Measurements from ENCODE around the gene HOXA4.

Gene HOXA4

DNA sequence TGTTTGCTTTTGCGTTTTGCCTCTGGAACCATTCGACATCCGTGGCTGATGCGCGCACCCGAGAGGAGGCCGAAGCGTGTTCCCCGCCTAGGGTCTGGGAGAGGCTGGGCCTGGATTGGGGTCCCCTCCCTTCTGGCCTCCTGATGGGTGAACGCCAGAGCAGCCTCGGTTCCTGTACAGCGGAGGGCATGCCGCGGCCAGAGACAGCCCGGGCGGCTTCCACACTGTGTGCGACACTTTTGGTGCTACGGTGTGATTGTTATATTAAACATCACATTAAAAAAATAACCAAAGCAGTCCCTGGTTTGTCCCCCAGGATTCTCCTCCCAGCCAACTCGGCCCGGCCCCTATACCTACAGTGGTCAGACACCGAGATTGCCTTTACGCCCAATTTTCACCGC lies 29.6 kb upstream of the HOXA4 start:
- peak overlapping the region; percentile 78 for H3K4me3 ChIP-seq (ENCODE audit: low read depth, low read length)
- DNase-seq (ENCODE audit: low read depth) = no peak

DNA sequence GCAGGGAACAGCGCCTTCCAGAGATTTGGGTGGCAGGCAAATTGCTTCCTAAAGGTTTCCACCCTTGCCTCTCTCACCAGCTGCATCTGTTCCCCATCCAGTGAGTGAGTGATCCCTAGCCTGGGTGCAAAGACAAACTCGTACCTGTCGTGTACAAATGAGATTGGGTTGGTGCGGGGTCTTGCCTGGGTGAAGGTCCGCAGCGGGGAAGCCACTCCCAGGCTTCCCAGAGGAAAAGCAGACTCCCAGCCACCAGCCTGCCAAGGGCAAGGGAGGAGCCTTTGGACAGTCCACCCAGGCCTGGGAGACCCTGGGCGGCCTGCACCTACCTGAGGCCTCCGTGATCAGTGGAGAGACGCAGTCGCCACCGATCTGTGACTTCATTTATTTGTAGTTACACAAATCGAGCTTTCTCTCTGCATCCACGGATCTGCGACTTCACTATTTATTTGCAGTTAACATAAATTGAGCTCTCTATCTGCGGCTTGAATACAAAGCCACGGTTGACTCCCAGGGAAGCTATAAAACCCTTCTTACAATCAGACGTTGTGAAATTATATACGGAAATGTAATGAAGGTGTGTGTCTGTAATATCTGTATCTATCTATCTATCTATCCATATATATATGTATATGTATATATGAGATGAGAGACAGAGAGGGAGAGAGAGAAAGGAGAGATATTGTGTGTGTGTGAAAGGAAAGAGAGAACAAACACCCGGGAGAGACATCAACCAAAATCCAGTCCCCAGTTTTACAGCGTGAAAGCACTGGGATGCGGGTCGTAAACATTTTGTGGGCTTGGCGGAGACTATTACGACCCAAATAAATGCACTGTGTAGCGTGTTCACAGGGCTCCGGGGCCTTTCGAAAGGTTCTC lies 28.9 kb upstream of the HOXA4 start:
- no peak for DNase-seq (ENCODE audit: low read depth)
- peak overlapping the region; percentile 78 for H3K4me3 ChIP-seq (ENCODE audit: low read depth, low read length)

DNA sequence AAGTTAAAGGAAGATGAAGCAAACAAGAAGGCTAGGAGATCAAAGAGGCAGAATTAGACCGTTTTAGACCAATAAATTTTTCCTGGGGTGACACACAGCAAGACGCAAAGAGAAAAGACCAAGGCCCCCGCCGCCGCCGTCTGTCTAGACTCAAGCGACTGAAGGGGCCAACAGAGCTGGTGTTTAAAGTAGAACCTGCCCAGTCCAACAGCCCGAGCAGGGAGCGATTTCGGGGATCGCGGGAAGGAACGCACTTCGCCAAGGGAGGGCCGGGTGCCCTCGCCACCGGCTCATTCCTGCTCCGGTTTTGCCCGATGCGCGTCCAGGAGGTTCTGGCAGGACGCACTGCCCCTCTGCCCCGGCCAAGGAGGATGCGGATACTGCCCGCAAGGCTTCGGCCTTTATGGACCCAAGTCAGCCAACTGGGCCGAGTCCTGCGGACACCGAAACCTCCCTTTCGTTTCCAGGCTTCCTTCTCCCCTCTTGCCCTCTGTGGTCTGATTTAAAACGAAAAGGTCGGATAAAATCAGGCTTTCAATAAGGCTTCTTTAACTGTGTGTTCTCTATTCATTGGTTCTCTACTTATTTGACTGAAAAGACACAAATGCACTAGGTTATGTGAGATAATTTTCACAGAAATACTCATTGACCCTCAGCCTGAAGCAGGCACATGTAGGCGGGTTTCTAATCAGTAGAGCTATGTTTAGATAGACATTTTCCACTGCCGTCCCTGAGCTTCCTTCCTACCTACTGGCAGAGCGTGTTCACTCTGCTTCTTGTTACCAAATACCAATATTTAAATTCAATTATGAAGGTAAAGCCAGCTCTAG lies 28.1 kb upstream of the HOXA4 start:
- no peak for DNase-seq (ENCODE audit: low read depth)
- no peak overlapping the region for H3K4me3 ChIP-seq (ENCODE audit: low read depth, low read length)

DNA sequence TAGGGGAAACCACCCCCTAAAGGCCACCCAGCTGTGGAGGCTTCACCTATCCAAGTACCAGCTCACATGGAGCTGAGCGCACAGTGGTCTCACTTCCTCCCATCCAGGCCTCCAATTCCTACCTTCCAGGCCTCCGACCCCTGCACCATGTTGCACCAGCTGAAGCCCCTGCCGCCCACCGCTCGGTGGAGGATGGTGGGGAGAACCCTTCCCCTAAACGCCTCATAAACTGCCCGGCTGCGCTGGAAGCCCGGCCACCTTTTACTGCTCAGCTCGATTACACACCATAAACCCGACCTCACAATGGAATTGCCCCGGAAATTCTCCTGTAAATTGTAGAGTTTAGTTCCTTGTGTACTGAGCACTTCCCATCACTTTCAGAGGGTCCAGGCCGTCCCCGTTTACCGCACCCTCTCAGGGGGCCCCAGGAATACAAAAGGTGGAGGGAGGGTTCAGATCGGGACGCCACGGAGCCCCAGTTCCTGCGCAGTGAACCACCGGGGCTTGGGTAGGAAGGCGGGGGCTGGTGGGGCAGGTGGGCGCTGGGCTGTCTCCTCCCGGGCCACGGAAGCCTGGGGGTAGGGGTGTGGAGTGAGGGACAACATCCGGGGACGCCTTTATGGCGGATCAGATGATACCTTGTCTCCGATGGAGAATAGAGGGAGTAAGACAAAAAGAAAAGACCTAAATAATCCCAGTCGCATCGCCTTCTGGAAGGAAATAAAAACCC lies 27.3 kb upstream of the HOXA4 start:
- H3K4me3 ChIP-seq (ENCODE audit: low read depth, low read length) = no peak overlapping the region
- no peak for DNase-seq (ENCODE audit: low read depth)

DNA sequence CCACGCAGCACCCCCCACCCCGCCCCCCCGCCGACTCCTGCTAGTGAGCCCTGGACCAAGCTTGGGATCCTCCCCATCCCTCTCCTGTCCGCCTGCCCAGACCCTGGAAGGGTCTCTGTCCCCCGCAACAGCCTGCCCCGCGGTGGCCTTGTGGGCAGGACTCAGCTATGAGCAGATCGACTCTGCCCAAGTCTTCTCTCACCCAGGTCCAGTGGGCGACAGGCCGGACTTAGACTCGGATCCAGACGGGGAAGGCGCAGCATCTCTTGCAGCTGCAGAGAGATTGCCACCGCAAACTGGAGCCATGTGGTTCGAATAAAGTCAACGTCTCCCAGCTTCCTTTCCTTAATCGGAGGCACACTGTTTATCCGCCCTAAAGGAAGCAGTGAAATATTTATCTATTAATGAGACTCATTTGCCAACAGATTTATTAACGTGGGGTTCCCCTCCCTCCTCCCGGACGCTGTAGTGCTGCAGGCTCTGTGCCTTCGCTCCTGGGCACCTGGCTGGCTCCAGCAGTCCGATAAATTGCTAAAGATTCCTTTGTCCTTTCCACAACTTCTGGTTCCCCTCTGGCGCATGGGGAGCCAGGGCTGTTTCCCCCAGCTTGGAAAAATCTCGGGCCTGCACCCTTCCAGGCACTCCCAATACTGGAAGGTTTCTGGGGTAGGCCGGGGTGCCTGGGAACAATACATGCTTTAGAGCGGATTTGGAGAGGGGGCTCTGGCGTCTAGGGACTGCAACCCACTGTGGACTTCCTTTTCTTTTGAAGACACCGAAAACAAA lies 26.6 kb upstream of the HOXA4 start:
- no peak for DNase-seq (ENCODE audit: low read depth)
- peak overlapping the region; percentile 82 for H3K4me3 ChIP-seq (ENCODE audit: low read depth, low read length)

DNA sequence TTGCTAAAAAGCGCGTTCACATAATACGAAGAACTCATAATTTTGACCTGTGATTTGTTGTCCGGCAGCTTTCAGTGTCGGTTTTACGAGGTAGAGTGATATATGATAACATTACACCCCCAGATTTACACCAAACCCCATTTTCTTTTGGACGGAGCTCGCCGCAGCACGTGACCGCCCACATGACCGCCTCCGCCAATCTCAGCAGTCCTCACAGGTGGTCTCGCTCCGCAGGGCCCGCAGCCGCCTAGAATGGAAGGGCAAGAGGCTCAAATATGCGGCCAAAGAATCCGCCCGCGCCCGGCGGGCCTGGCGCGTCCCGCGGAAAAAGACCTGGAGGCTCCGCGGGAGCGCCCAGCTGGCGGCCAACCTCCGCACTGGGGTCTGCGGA lies 25.9 kb upstream of the HOXA4 start, which contains the start of gene HOXA7:
TSS of gene HOXA7 (minus strand) at position 168 of the 391 bp plus-strand sequence. CDS start at position 38, 130 bp downstream.
- peak within 1 kb of the TSS; percentile 82 for H3K4me3 ChIP-seq (ENCODE audit: low read depth, low read length)
- DNase-seq (ENCODE audit: low read depth) = no peak

DNA sequence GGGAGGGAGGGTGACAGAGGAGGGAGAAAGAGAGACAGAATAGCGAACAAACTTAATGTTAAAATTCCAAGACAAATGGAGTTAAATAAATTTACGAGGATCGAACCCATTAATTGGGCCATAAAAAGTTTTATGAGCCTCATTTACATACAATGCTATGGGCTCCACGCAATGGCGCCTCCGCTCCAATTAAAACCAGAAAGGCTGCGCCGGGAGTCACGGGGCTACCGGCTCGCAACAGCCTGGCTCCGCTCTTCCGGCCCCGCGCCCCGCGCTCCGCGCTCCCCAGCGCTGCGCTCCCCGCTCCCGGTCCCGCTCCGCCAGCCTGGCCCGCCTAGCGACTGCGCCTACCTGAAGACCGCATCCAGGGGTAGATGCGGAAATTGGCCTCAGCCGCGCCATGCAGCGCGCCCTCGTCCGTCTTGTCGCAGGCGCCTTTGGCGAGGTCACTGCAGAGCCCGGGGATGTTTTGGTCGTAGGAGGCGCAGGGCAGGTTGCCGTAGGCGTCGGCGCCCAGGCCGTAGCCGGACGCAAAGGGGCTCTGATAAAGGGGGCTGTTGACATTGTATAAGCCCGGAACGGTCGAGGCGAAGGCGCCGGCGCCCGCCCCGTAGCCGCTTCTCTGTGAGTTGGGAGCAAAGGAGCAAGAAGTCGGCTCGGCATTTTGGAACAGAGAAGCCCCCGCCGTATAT lies 25.4 kb upstream of the HOXA4 start:
- no peak for DNase-seq (ENCODE audit: low read depth)
- peak overlapping the region; percentile 82 for H3K4me3 ChIP-seq (ENCODE audit: low read depth, low read length)

DNA sequence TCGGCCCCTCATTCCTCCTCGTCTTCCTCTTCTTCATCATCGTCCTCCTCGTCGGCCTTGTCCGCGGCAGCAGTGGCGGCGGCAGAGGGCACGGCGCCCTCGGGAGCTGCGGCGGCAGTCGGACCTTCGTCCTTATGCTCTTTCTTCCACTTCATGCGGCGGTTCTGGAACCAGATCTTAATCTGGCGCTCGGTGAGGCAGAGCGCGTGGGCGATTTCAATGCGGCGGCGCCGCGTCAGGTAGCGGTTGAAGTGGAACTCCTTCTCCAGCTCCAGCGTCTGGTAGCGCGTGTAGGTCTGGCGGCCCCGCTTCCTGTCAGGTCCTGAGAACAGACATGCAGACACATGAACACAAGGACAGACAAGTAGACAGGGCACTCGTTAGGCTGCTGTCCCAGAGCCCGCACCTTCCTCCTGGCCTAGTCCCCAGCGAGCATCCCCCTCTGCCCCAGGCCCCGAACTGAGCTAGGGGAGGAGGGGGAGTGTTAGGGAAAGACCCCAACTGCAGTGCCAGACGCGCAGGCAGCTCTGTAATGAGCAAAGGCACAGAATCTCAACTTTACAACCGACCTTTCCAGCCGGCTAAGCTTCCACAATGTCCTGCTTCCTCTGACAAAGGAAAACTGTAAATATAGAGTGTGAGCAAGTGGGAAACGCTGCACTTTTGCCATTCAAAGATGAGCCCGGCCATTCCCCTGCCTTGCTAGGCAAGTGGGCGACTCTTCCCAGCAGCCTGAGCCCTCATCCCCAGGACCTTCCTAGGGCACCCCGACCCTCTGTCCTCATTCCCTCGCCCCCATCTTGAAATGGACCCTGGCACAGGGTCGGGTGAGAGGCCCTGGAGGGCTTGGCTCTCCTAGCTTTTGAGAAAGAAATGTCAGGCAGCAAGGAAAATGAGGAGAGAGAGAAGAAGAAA lies 24.6 kb upstream of the HOXA4 start:
- DNase-seq (ENCODE audit: low read depth) = no peak
- H3K4me3 ChIP-seq (ENCODE audit: low read depth, low read length) = peak overlapping the region; percentile 82

DNA sequence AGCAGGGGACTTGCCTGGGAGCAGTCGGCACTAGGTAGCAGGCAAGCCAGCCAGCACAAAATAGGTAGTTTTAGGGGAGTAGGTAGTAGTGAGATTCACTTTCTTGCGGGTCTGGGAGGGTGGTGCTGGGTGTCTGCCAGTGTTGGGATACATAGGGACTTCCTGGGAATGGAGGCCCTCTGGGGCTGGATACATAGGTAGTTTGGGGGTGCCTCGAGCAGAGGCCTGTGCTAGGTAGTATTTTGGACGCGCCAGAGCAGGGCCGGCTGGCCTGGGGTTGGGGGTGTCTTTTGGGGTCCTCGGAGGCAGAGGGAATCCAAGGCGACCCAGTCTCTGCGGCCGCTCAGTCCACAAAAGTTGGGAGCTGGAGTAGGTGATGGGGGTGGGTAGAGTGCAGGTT lies 23.8 kb upstream of the HOXA4 start:
- H3K4me3 ChIP-seq (ENCODE audit: low read depth, low read length) = no peak overlapping the region
- no peak for DNase-seq (ENCODE audit: low read depth)

DNA sequence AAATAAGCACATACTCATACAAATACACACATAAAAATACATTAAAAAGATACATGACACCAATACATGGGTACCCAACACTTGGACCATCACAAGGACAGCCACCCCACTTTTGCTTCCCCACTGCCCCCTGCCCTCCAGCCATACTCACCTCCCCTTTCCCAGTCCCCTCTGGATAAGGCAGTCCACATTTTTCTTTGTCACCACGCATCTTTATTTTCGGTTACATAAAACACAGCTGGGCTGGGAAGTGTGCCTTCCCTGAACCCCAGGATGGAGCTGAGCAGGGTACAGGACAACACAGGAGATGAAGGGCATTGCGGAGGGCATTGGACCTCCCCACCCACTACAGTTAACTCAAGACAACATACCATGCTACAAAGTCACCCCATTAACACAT lies 23.0 kb upstream of the HOXA4 start:
- no peak for DNase-seq (ENCODE audit: low read depth)
- no peak overlapping the region for H3K4me3 ChIP-seq (ENCODE audit: low read depth, low read length)

DNA sequence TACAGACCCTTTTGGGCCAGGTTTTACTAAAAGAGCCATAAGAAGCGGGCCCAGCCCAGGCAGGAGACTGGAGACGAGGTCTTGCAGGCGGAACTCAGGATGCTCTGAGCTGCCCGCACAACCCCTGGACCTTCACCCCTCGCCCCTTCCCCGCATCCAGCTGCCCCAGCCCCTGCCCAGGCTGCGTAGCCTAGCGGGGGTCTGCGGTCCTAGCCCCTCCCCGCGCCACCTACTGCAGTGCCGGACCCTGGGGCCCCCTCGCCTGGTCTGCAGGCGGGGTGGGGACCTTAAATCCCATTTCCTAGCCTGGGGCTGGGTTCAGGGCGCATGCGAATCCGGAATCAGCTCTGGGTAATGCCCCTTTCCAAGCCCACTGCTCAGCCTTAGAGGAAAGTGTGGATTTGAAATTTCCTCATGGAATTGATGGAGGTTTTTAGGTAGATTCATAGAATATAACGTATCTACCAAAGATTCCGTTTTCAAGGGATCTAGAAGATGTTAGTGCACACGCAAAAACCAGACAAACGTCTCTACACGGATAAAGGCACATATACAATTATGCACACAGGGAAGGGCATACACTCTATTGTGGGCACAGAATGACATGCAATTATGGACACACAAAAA lies 22.4 kb upstream of the HOXA4 start:
- DNase-seq (ENCODE audit: low read depth) = no peak
- H3K4me3 ChIP-seq (ENCODE audit: low read depth, low read length) = peak overlapping the region; percentile 75

DNA sequence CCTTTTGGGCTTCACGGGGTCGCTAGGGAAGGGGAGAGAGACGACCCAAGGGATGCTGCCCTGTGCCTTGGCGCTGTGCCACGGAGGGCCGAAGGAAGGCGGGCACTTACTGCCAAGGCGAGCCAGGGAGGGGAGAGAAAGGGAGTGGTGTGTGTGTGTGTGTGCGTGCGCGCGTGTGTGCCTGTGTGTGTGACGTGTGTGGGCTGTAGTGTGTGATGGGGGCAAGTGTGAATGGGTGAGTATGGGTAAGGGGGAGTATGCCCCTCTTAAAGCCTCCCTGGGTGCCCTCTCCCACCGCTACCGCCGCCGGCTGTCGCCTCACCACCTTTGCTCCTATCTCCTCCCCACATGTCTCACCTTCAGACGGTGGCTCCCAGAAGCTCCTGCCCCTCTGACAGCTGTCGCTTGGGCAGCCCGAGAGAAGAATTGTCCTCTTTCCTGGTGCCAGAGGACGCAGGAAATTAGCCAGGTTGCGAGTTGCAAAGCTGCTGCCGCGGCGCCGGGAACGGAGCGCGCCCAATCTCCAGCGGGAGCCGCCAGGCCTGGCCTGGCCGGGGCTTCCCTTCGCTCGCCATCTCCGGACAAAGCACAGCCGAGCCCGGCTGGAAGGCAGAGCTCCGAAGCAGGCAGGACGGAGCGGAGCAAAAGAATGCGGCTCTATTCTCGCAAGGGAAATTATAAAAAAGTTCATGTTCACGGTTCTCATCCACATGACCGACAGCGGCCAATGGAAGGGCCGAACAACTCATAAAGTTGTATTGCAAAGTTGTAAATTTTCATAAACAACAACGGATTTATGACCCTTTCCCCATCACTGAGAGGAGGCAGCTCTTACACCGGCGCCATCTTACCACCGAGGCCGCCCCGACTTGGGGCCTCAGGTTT lies 21.6 kb upstream of the HOXA4 start, which contains the start of gene HOXA3:
TSS of gene HOXA3 (minus strand) at position 653 of the 885 bp plus-strand sequence. CDS start 41,943 bp downstream, outside the sequence.
- peak within 1 kb of the TSS; percentile 75 for H3K4me3 ChIP-seq (ENCODE audit: low read depth, low read length)
- DNase-seq (ENCODE audit: low read depth) = peak; percentile 71

DNA sequence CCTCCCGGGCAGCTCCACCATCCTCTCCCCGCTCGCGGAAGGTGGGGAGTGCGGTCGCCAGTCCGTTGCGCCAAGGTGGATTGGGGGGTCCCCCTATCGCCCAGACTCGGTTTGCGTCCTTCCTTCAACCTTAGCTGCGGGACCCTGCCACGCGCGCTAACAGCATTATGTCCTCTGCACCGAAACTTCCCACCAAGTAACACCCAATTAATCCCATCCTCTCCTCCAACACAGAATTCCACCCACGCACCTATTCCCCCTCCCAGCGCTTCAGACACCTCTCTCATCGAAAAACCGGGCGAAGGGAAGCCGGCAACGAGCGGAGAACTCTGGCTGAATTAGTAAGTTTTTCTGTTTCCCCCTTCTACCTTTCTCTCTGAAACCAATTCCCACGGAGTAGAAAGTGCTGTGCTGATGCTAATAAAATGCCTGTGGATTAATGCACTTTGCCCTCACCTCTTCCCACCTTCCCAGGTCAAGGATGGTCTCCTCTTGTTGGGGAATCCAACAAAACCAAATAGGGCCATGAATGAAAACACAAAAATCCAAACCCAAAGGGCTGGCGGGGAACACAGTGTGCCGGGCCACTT lies 20.9 kb upstream of the HOXA4 start:
- H3K4me3 ChIP-seq (ENCODE audit: low read depth, low read length) = peak overlapping the region; percentile 75
- DNase-seq (ENCODE audit: low read depth) = no peak

DNA sequence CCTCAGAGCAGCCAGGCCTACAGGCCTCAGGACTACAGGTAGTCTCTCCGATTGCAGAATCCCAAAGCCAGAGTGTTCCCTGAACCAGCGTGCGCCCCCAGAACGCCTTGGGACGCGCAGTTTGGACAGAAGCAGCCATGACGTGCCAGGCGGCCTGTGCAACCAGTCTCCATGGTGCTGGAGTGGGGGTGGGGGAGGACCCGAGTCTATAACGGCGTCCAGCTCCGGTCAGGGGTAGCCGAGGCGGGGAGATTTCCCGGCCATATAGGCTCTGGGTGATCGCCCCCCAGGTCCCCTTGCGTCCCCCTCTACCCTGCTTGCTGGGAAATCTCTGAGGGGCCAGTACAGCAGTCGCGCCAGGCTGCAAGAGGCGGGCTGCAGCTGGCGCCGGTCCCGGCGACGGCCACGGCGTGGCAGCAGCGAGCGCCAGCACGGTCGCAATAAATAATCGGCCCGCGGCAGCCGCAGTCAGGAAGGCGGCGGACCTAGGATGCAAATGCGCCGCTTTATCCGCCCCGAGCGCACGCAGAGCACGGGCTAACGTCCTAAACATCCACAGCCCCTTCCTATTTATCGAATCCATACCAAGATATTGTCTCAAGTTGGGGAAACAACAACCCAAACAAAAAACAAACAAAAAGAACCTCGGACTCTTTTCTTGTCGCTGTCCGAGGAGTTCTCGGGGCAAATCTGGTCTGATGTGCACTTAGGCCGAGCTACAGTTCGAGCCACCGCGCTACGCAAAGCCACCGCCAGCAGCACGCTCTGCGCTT lies 20.2 kb upstream of the HOXA4 start:
- DNase-seq (ENCODE audit: low read depth) = no peak
- H3K4me3 ChIP-seq (ENCODE audit: low read depth, low read length) = peak overlapping the region; percentile 75
